ENCODE results near the gene SLC11A2.
"Not testable (repeated sequence)": the region's sequence is repeated elsewhere in the genome, so short reads cannot be mapped to it uniquely, and the experiment has no call there.

SLC11A2 gene

GRCh38 chr12:51019927-51020326, 6.3 kb downstream of the SLC11A2 start:
- Mint-ChIP-seq H3K27me3 (no peaks in the 10 kb centered on the region), H3K4me1 (ENCODE audit: low read depth in 2 of 2) (peaks cover 25 to 39% of the 10 kb centered on the region in 2 donors)
- ATAC-seq (replicated peaks), result no peak

GRCh38 chr12:51018956-51019355, 7.2 kb downstream of the SLC11A2 start:
- no peak for ATAC-seq (replicated peaks)
- H3K4me3 Mint-ChIP-seq, result no peak overlapping the region
- peaks cover 15 to 30% of the 10 kb centered on the region in 2 donors for H3K4me1 Mint-ChIP-seq (ENCODE audit: low read depth in 2 of 2)
- peaks cover 17% of the 10 kb centered on the region for H3K36me3 Mint-ChIP-seq (ENCODE audit: insufficient read depth)
- H3K9me3 Mint-ChIP-seq, result no peaks in the 10 kb centered on the region
- DNase-seq, result no peak
- H3K27ac Mint-ChIP-seq, result peak overlapping the region in 1 of 2 donors; percentile 25
- no peaks in the 10 kb centered on the region for H3K27me3 Mint-ChIP-seq

More at GRCh38 chr12:51019927-51020326, 6.3 kb downstream of the SLC11A2 start:
- DNase-seq, result no peak
- peaks cover 21% of the 10 kb centered on the region for H3K36me3 Mint-ChIP-seq (ENCODE audit: insufficient read depth)
- H3K27ac Mint-ChIP-seq, result peak overlapping the region in 1 of 2 donors; percentile 28
- H3K4me3 Mint-ChIP-seq, result no peak overlapping the region
- H3K9me3 Mint-ChIP-seq, result no peaks in the 10 kb centered on the region

- no peak overlapping the region for H3K4me3 Mint-ChIP-seq
- H3K27ac Mint-ChIP-seq, result peak overlapping the region; percentile 12 to 25
- peaks cover 15 to 24% of the 10 kb centered on the region in 2 donors for H3K4me1 Mint-ChIP-seq (ENCODE audit: low read depth in 2 of 2)
- no peaks in the 10 kb centered on the region for H3K9me3 Mint-ChIP-seq
- H3K27me3 Mint-ChIP-seq, result no peaks in the 10 kb centered on the region
- no peak for DNase-seq
- ATAC-seq (replicated peaks), result no peak
- H3K36me3 Mint-ChIP-seq (ENCODE audit: insufficient read depth), result peaks cover 17% of the 10 kb centered on the region
These were observed 8.7 kb downstream of the SLC11A2 start for GRCh38 chr12:51017452-51017851.

GRCh38 chr12:51014467-51014866, 11.7 kb downstream of the SLC11A2 start:
- not testable (repeated sequence) for H3K4me3 Mint-ChIP-seq; DNase-seq; ATAC-seq (replicated peaks); H3K27ac Mint-ChIP-seq; H3K9me3 Mint-ChIP-seq; H3K27me3 Mint-ChIP-seq
- Mint-ChIP-seq H3K36me3 (ENCODE audit: insufficient read depth) (peaks cover 17% of the 10 kb centered on the region), H3K4me1 (ENCODE audit: low read depth in 2 of 2) (peaks cover 6 to 10% of the 10 kb centered on the region in 2 donors)

- Mint-ChIP-seq H3K4me3 (no peak overlapping the region), H3K36me3 (ENCODE audit: insufficient read depth) (peaks cover 19% of the 10 kb centered on the region), H3K27ac (peak overlapping the region in 1 of 2 donors; percentile 5), H3K4me1 (ENCODE audit: low read depth in 2 of 2) (peaks cover 6 to 10% of the 10 kb centered on the region in 2 donors), H3K9me3 (no peaks in the 10 kb centered on the region), H3K27me3 (no peaks in the 10 kb centered on the region)
- ATAC-seq (replicated peaks) (no peak), DNase-seq (no peak)
These were observed 12.7 kb downstream of the SLC11A2 start for GRCh38 chr12:51013441-51013840.

GRCh38 chr12:51012570-51013236, 13.5 kb downstream of the SLC11A2 start:
- Mint-ChIP-seq H3K36me3 (ENCODE audit: insufficient read depth) (peaks cover 16% of the 10 kb centered on the region), H3K4me1 (ENCODE audit: low read depth in 2 of 2) (peaks cover 6 to 10% of the 10 kb centered on the region in 2 donors), H3K27me3 (no peaks in the 10 kb centered on the region), H3K9me3 (no peaks in the 10 kb centered on the region), H3K4me3 (no peak overlapping the region), H3K27ac (peak overlapping the region in 1 of 2 donors; percentile 5)
- DNase-seq, result no peak
- ATAC-seq (replicated peaks), result no peak

- Mint-ChIP-seq H3K27me3 (no peaks in the 10 kb centered on the region), H3K27ac (peak overlapping the region in 1 of 2 donors; percentile 41), H3K4me3 (no peak overlapping the region), H3K4me1 (ENCODE audit: low read depth in 2 of 2) (peaks cover 5 to 7% of the 10 kb centered on the region in 2 donors), H3K36me3 (ENCODE audit: insufficient read depth) (peaks cover 21% of the 10 kb centered on the region), H3K9me3 (no peaks in the 10 kb centered on the region)
- no peak for DNase-seq
- ATAC-seq (replicated peaks), result no peak
These were observed 14.2 kb downstream of the SLC11A2 start for GRCh38 chr12:51011955-51012354.

- Mint-ChIP-seq H3K27me3 (no peaks in the 10 kb centered on the region), H3K4me3 (no peak overlapping the region), H3K4me1 (ENCODE audit: low read depth in 2 of 2) (peaks cover 5 to 7% of the 10 kb centered on the region in 2 donors), H3K36me3 (ENCODE audit: insufficient read depth) (peaks cover 36% of the 10 kb centered on the region), H3K9me3 (no peaks in the 10 kb centered on the region), H3K27ac (peak overlapping the region; percentile 53)
- ATAC-seq (replicated peaks) (peak; percentile 64), DNase-seq (no peak)
These were observed 17.1 kb downstream of the SLC11A2 start for GRCh38 chr12:51009056-51009440.

GRCh38 chr12:51008329-51009055, 17.7 kb downstream of the SLC11A2 start:
- DNase-seq (no peak), ATAC-seq (replicated peaks) (no peak)
- Mint-ChIP-seq H3K27me3 (no peaks in the 10 kb centered on the region), H3K27ac (peak overlapping the region; percentile 53), H3K4me3 (no peak overlapping the region), H3K9me3 (no peaks in the 10 kb centered on the region), H3K36me3 (ENCODE audit: insufficient read depth) (peaks cover 42% of the 10 kb centered on the region), H3K4me1 (ENCODE audit: low read depth in 2 of 2) (peaks cover 5 to 7% of the 10 kb centered on the region in 2 donors)

GRCh38 chr12:51005671-51006070, 20.5 kb downstream of the SLC11A2 start:
- ATAC-seq (replicated peaks) (no peak), DNase-seq (no peak)
- Mint-ChIP-seq H3K27ac (peak overlapping the region in 1 of 2 donors; percentile 73), H3K27me3 (no peaks in the 10 kb centered on the region), H3K4me1 (ENCODE audit: low read depth in 2 of 2) (peaks cover 0 to 2% of the 10 kb centered on the region in 2 donors), H3K36me3 (ENCODE audit: insufficient read depth) (peaks cover 55% of the 10 kb centered on the region), H3K9me3 (no peaks in the 10 kb centered on the region), H3K4me3 (no peak overlapping the region)

- ATAC-seq (replicated peaks) (no peak), DNase-seq (no peak)
- Mint-ChIP-seq H3K9me3 (no peaks in the 10 kb centered on the region), H3K36me3 (ENCODE audit: insufficient read depth) (peaks cover 59% of the 10 kb centered on the region), H3K4me3 (no peak overlapping the region), H3K27me3 (no peaks in the 10 kb centered on the region), H3K4me1 (ENCODE audit: low read depth in 2 of 2) (no peaks in the 10 kb centered on the region), H3K27ac (peak overlapping the region; percentile 26 to 73)
These were observed 21.2 kb downstream of the SLC11A2 start for GRCh38 chr12:51005030-51005429.

- no peaks in the 10 kb centered on the region for H3K27me3 Mint-ChIP-seq
- H3K4me3 Mint-ChIP-seq, result no peak overlapping the region
- DNase-seq, result no peak
- peaks cover 61% of the 10 kb centered on the region for H3K36me3 Mint-ChIP-seq (ENCODE audit: insufficient read depth)
- ATAC-seq (replicated peaks), result no peak
- no peaks in the 10 kb centered on the region for H3K4me1 Mint-ChIP-seq (ENCODE audit: low read depth in 2 of 2)
- peak overlapping the region; percentile 26 to 73 for H3K27ac Mint-ChIP-seq
- H3K9me3 Mint-ChIP-seq, result no peaks in the 10 kb centered on the region
These were observed 21.7 kb downstream of the SLC11A2 start for GRCh38 chr12:51004504-51004903.

GRCh38 chr12:51001799-51002198, 24.4 kb downstream of the SLC11A2 start:
- no peaks in the 10 kb centered on the region for H3K9me3 Mint-ChIP-seq
- ATAC-seq (replicated peaks) (no peak), DNase-seq (no peak)
- H3K27me3 Mint-ChIP-seq, result no peaks in the 10 kb centered on the region
- no peak overlapping the region for H3K4me3 Mint-ChIP-seq
- H3K4me1 Mint-ChIP-seq (ENCODE audit: low read depth in 2 of 2), result no peaks in the 10 kb centered on the region
- H3K27ac Mint-ChIP-seq, result no peak overlapping the region
- peaks cover 61% of the 10 kb centered on the region for H3K36me3 Mint-ChIP-seq (ENCODE audit: insufficient read depth)

- no peaks in the 10 kb centered on the region for H3K27me3 Mint-ChIP-seq
- no peak overlapping the region for H3K4me3 Mint-ChIP-seq
- peak overlapping the region in 1 of 2 donors; percentile 15 for H3K27ac Mint-ChIP-seq
- DNase-seq, result no peak
- H3K36me3 Mint-ChIP-seq (ENCODE audit: insufficient read depth), result peaks cover 65% of the 10 kb centered on the region
- H3K4me1 Mint-ChIP-seq (ENCODE audit: low read depth in 2 of 2), result no peaks in the 10 kb centered on the region
- no peak for ATAC-seq (replicated peaks)
- H3K9me3 Mint-ChIP-seq, result no peaks in the 10 kb centered on the region
These were observed 25.9 kb downstream of the SLC11A2 start for GRCh38 chr12:51000245-51000644.

Measured in effector memory CD8-positive, alpha-beta T cell (primary cell).